K562 (cell line): ENCODE data around the gene GNB2. TPM values are rescaled to one million over a fixed set of nuclear protein-coding genes. Genes with fewer than 3 reads are reported as not detected.

Experiments
- ARID1B ChIP-seq: fragments of 450-650 bp; IDR thresholded peaks from 2 replicates; pipeline ENCODE4 v1.6.1; 2016; ENCODE audit warnings: antibody characterized with exemption, mild to moderate bottlenecking, inconsistent platforms
- EP400 ChIP-seq: fragments of 450-650 bp; IDR thresholded peaks from 2 replicates; pipeline ENCODE4 v1.6.1; 2017; ENCODE audit warnings: antibody characterized with exemption, mild to moderate bottlenecking, moderate library complexity
- IFI16 ChIP-seq: fragments of 250-450 bp; sonication (Bioruptor Pico); IDR thresholded peaks from 2 replicates; pipeline ENCODE4 v2.1.2; 2022; ENCODE audit warnings: mild to moderate bottlenecking, inconsistent platforms
- MBD2 ChIP-seq: sonication (generic); IDR thresholded peaks from 2 replicates; pipeline ENCODE4 v1.6.1; 2016; ENCODE audit warnings: low read depth, borderline replicate concordance
- MNT ChIP-seq, 2 experiments: fragments of 450-650 bp; conservative IDR thresholded peaks; 2 replicates each; pipeline ENCODE4 v1.6.1; 2017; ENCODE audit warnings: mild to moderate bottlenecking in 2 of 2, moderate library complexity in 2 of 2
- MXI1 ChIP-seq: IDR thresholded peaks from 2 replicates; pipeline ENCODE4 v1.6.1; 2011; ENCODE audit warnings: low read depth, mild to moderate bottlenecking, improper control_type of control experiment, low read length
- NBN ChIP-seq: fragments of 450-650 bp; IDR thresholded peaks from 2 replicates; pipeline ENCODE4 v1.6.1; 2016; ENCODE audit warnings: low read depth, mild to moderate bottlenecking
- PCBP2 ChIP-seq: fragments of 200-400 bp; formaldehyde crosslinking; IDR thresholded peaks from 2 replicates; pipeline ENCODE4 v1.6.1; 2018; ENCODE audit warnings: low read length, low read depth, mild to moderate bottlenecking, moderate library complexity; ENCODE audit not compliant: poor library complexity, severe bottlenecking
- POLR2AphosphoS2 ChIP-seq: IDR thresholded peaks from 2 replicates; pipeline ENCODE4 v1.6.1; 2012; ENCODE audit warnings: low read length, improper control_type of control experiment
- ZNF507 ChIP-seq: conservative IDR thresholded peaks from 2 replicates; pipeline ENCODE4 v1.6.1; 2017; ENCODE audit warnings: missing genetic modification characterization, missing compliant biosample characterization
- ZNF511 ChIP-seq: sonication (generic); formaldehyde crosslinking; IDR thresholded peaks from 2 replicates; pipeline ENCODE4 v1.8.0; 2022; ENCODE audit warnings: mild to moderate bottlenecking, missing genetic modification reagents
- polyA plus RNA-seq, 8 experiments: library from polyadenylated mRNA; depleted of rRNA in 4 of 8; stranded (reverse) in 5 of 8; unstranded in 3 of 8; fragments of >200 nt; fragmentation: Nextera tagmentation in 2 of 8; fragmentation: Illumina TruSeq in 1 of 8; extraction: Ambion mirVana in 2 of 8; extraction: Trizol in 1 of 8; gene quantifications; 2 replicates each; pipeline versions ENCODE4 v1.2.1 to v1.2.3, GENCODE V29; 2011 to 2014; ENCODE audit warnings: inconsistent platforms in 1 of 8, missing spikeins in 1 of 8
- total RNA-seq, 7 experiments: library from RNA; depleted of rRNA in 6 of 7; stranded (reverse); fragments of >200 nt in 6 of 7; fragmentation: Illumina TruSeq in 2 of 7; extraction: Trizol in 2 of 7; gene quantifications; 2 replicates each; pipeline versions ENCODE4 v1.2.1 to v1.2.3, GENCODE V29; 2011 to 2021; ENCODE audit warnings: low replicate concordance in 1 of 7
- TF ChIP-seq, protein P1 (sequence below): sonication (generic); formaldehyde crosslinking; IDR thresholded peaks from 2 replicates; pipeline ENCODE4 v1.4.0; 2020; ENCODE audit warnings: mild to moderate bottlenecking, missing genetic modification reagents
- TF ChIP-seq, protein P2 (sequence below): fragments of 200-800 bp; sonication (Bioruptor generic); IDR thresholded peaks from 2 replicates; pipeline ENCODE4 v1.6.1; 2017; ENCODE audit warnings: missing genetic modification characterization, missing compliant biosample characterization
- TF ChIP-seq, protein P3 (sequence below): fragments of 450-650 bp; IDR thresholded peaks from 2 replicates; pipeline ENCODE4 v1.6.1; 2018; ENCODE audit not compliant: partially characterized antibody

Gene GNB2
- total and polyA plus RNA-seq, 9 of the 15 experiments (the other 6 are each of a cell fraction or from before 2014, with no cell fraction given) = 0.65 to 320 (median 104) TPM

DNA sequence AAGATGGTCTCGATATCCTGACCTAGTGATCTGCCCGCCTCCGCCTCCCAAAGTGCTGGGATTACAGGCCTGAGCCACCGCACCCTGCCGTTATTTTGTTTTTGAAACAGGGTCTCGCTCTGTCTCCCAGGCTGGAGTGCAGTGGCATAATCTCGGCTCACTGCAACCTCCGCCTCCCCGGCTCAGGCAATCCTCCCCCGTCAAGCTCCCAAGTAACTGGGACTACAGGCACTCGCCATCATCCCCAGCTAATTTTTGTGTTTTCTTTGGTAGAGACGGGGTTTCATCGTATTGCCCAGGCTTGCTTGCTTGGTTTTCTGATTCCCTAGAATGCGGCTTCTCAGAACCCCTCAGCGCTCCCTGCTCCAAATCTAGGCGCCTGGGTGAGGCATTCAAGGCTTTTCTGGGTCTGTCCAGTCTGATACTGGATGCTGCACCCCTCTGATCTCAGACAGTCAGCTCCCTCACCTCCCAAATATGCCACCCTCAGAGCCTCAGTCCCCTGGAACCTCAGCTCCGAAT is 33.5 kb upstream of the GNB2 start (continued):
- TF ChIP-seq EP400 (no peak), MBD2 (peak; percentile 22; the same call in 1 of the 2 replicates), NBN (0 out of 2 replicates have a peak, but pooled peaks have one; percentile 41), MNT (conservative IDR thresholded peaks at IDR 0.05) (no peak), ZNF511 (peak; percentile 7; the same call in 1 of the 2 replicates), ARID1B (peak; percentile 28), POLR2AphosphoS2 (no peak), IFI16 (CRISPR knock-in tag) (no peak), ZNF507 (no peak), PCBP2 (no peak), MXI1 (no peak)
- TF ChIP-seq, protein P1, sequence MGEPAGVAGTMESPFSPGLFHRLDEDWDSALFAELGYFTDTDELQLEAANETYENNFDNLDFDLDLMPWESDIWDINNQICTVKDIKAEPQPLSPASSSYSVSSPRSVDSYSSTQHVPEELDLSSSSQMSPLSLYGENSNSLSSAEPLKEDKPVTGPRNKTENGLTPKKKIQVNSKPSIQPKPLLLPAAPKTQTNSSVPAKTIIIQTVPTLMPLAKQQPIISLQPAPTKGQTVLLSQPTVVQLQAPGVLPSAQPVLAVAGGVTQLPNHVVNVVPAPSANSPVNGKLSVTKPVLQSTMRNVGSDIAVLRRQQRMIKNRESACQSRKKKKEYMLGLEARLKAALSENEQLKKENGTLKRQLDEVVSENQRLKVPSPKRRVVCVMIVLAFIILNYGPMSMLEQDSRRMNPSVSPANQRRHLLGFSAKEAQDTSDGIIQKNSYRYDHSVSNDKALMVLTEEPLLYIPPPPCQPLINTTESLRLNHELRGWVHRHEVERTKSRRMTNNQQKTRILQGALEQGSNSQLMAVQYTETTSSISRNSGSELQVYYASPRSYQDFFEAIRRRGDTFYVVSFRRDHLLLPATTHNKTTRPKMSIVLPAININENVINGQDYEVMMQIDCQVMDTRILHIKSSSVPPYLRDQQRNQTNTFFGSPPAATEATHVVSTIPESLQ = no peak
- TF ChIP-seq, protein P2, sequence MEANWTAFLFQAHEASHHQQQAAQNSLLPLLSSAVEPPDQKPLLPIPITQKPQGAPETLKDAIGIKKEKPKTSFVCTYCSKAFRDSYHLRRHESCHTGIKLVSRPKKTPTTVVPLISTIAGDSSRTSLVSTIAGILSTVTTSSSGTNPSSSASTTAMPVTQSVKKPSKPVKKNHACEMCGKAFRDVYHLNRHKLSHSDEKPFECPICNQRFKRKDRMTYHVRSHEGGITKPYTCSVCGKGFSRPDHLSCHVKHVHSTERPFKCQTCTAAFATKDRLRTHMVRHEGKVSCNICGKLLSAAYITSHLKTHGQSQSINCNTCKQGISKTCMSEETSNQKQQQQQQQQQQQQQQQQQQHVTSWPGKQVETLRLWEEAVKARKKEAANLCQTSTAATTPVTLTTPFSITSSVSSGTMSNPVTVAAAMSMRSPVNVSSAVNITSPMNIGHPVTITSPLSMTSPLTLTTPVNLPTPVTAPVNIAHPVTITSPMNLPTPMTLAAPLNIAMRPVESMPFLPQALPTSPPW (CRISPR knock-in tag) = no peak; the same call in 1 of the 2 replicates
- TF ChIP-seq, protein P3, sequence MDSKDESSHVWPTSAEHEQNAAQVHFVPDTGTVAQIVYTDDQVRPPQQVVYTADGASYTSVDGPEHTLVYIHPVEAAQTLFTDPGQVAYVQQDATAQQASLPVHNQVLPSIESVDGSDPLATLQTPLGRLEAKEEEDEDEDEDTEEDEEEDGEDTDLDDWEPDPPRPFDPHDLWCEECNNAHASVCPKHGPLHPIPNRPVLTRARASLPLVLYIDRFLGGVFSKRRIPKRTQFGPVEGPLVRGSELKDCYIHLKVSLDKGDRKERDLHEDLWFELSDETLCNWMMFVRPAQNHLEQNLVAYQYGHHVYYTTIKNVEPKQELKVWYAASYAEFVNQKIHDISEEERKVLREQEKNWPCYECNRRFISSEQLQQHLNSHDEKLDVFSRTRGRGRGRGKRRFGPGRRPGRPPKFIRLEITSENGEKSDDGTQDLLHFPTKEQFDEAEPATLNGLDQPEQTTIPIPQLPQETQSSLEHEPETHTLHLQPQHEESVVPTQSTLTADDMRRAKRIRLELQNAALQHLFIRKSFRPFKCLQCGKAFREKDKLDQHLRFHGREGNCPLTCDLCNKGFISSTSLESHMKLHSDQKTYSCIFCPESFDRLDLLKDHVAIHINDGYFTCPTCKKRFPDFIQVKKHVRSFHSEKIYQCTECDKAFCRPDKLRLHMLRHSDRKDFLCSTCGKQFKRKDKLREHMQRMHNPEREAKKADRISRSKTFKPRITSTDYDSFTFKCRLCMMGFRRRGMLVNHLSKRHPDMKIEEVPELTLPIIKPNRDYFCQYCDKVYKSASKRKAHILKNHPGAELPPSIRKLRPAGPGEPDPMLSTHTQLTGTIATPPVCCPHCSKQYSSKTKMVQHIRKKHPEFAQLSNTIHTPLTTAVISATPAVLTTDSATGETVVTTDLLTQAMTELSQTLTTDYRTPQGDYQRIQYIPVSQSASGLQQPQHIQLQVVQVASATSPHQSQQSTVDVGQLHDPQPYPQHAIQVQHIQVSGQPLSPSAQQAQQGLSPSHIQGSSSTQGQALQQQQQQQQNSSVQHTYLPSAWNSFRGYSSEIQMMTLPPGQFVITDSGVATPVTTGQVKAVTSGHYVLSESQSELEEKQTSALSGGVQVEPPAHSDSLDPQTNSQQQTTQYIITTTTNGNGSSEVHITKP = no peak
